GM12878 (cell line): ENCODE measurements around the gene GRIP2. TPM values are rescaled to one million over a fixed set of nuclear protein-coding genes. Genes with fewer than 3 reads are reported as not detected.

Experiments
- ATAC-seq: fragments of 200-7000 bp; cut with Tn5 transposase; 3 replicates; pipeline ENCODE4 v1.9.1; 2020; ENCODE audit warnings: mild to moderate bottlenecking, moderate library complexity
- BruUV-seq: library from RNA; stranded (reverse); fragments of 400-500 nt; replicated peaks from 2 replicates; lab custom pipeline; 2021; lab: Mats Ljungman, UMichigan
- CTCF ChIA-PET: fragments of 300-600 bp; sonication (Branson Sonifier 250); formaldehyde crosslinking; extraction: SDS; loops from one replicate; lab custom pipeline; 2021; ENCODE audit warnings: inconsistent platforms; lab: Yijun Ruan, JAX
- POLR2A ChIA-PET: fragments of 350-600 bp; formaldehyde crosslinking; extraction: SDS; loops from one replicate; lab custom pipeline; 2021; ENCODE audit warnings: inconsistent platforms; lab: Charles Lee
- RAD21 ChIA-PET: fragments of 300-600 bp; sonication (Branson Sonifier 250); formaldehyde crosslinking; loops from one replicate; lab custom pipeline; 2023; ENCODE audit warnings: antibody characterized with exemption; ENCODE audit not compliant: unreplicated experiment; lab: Charles Lee
- SMC1A ChIA-PET: fragments of 300-600 bp; sonication (Branson Sonifier 250); formaldehyde crosslinking; loops from one replicate; lab custom pipeline; 2023; ENCODE audit not compliant: unreplicated experiment, uncharacterized antibody; lab: Charles Lee
- DNase-seq: peaks from one replicate; pipeline ENCODE4 v3.0.0-alpha.2; 2011; ENCODE audit warnings: low read depth, low spot score
- FAIRE-seq: peaks from 3 replicates; lab custom pipeline; 2011; peaks lifted over from hg19 to GRCh38; lab: Jason Lieb, UNC
- H2AFZ ChIP-seq: 2 replicates; pipeline ENCODE4 v1.6.0; 2011; ENCODE audit warnings: low read depth, low read length, control low read depth; ENCODE audit not compliant: control insufficient read depth
- H3K27ac ChIP-seq: 2 replicates; pipeline ENCODE4 v1.5.1; 2011; ENCODE audit warnings: control low read depth; ENCODE audit not compliant: control insufficient read depth, insufficient read depth
- H3K27me3 ChIP-seq, 2 experiments: replicated peaks in 1 of 2; 2 replicates each; pipeline versions ENCODE4 v1.6.0 to v1.6.1; 2011; ENCODE audit warnings: low read length in 1 of 2; ENCODE audit not compliant: control insufficient read depth in 2 of 2, insufficient read depth in 2 of 2
- H3K36me3 ChIP-seq, 2 experiments: 2 replicates each; pipeline ENCODE4 v1.5.1; 2011; ENCODE audit warnings: low read length in 1 of 2; ENCODE audit not compliant: control insufficient read depth in 2 of 2, insufficient read depth in 2 of 2
- H3K4me1 ChIP-seq: 2 replicates; pipeline ENCODE4 v1.6.1; 2011; ENCODE audit warnings: mild to moderate bottlenecking, low read length, moderate library complexity, mixed read lengths; ENCODE audit not compliant: control insufficient read depth, insufficient read depth
- H3K4me2 ChIP-seq: 2 replicates; pipeline ENCODE4 v1.6.0; 2011; ENCODE audit warnings: control low read depth; ENCODE audit not compliant: control insufficient read depth, insufficient read depth
- H3K4me3 ChIP-seq: fragments of 200-600 bp; sonication (generic); 2 replicates; pipeline ENCODE4 v1.5.1; 2016
- H3K79me2 ChIP-seq: 2 replicates; pipeline ENCODE4 v1.6.0; 2011; ENCODE audit warnings: low read length; ENCODE audit not compliant: control insufficient read depth, insufficient read depth
- H3K9ac ChIP-seq: 2 replicates; pipeline ENCODE4 v1.8.0; 2011; ENCODE audit warnings: low read length, control low read depth, mixed read lengths; ENCODE audit not compliant: control insufficient read depth, insufficient read depth
- H3K9me3 ChIP-seq: replicated peaks from 3 replicates; pipeline ENCODE4 v1.5.1; 2011; ENCODE audit warnings: mild to moderate bottlenecking, low read length; ENCODE audit not compliant: control insufficient read depth, insufficient read depth
- H4K20me1 ChIP-seq: 2 replicates; pipeline ENCODE4 v1.6.0; 2011; ENCODE audit not compliant: control insufficient read depth, insufficient read depth
- CEBPB ChIP-seq, 2 experiments: fragments of 150-350 bp in 1 of 2; IDR thresholded peaks; 2 replicates each; pipeline ENCODE4 v1.6.1; 2012 to 2014; ENCODE audit warnings: low read depth in 2 of 2, low read length in 2 of 2, borderline replicate concordance in 1 of 2, inconsistent platforms in 1 of 2
- EP300 ChIP-seq, 2 experiments: fragments of 150-350 bp in 1 of 2; IDR thresholded peaks; 2 replicates each; pipeline ENCODE4 v1.6.1; 2011 to 2012; ENCODE audit warnings: low read depth in 2 of 2, low read length in 2 of 2, borderline replicate concordance in 1 of 2, improper control_type of control experiment in 1 of 2, inconsistent platforms in 1 of 2; ENCODE audit not compliant: control insufficient read depth in 1 of 2
- RAD51 ChIP-seq: fragments of 450-650 bp; IDR thresholded peaks from 2 replicates; pipeline ENCODE4 v1.6.1; 2016; ENCODE audit warnings: moderate library complexity, mild to moderate bottlenecking, inconsistent platforms
- ZNF207 ChIP-seq: fragments of 450-650 bp; IDR thresholded peaks from 2 replicates; pipeline ENCODE4 v1.6.1; 2014; ENCODE audit warnings: antibody characterized with exemption, mild to moderate bottlenecking, borderline replicate concordance
- WGBS: methylation state at CpG from one replicate; pipeline ENCODE4 v1.1.6; 2016; ENCODE audit warnings: low lambda C conversion rate; ENCODE audit not compliant: insufficient replicate concordance, insufficient coverage; ENCODE audit errors: missing lambda C conversion rate; 5-methylcytosine and 5-hydroxymethylcytosine counted together
- in situ Hi-C: fragments of 300-500 bp; cut with MboI; formaldehyde crosslinking; loops from 9 replicates; pipeline ENCODE4 v1.14.3; 2018; ENCODE audit warnings: mixed read lengths
- intact Hi-C: fragments of 100-400 bp; cut with micrococcal nuclease; formaldehyde crosslinking; loops from one replicate; pipeline ENCODE4 v1.14.2; 2022; ENCODE audit not compliant: unreplicated experiment
- polyA plus RNA-seq, 11 experiments: library from polyadenylated mRNA; depleted of rRNA in 4 of 11; unstranded in 6 of 11; stranded (reverse) in 5 of 11; fragments of >200 nt; fragmentation: Nextera tagmentation in 4 of 11; fragmentation: Illumina TruSeq in 1 of 11; extraction: Ambion mirVana in 4 of 11; extraction: Trizol in 1 of 11; gene quantifications; 1 replicate in 1 of 11; 2 replicates in 10 of 11; pipeline versions ENCODE4 v1.2.1 to v1.2.3, GENCODE V29; 2011 to 2016; ENCODE audit warnings: inconsistent platforms in 2 of 11, missing spikeins in 2 of 11, low read depth in 1 of 11
- total RNA-seq, 4 experiments: library from RNA; depleted of rRNA in 3 of 4; stranded (reverse); fragments of >200 nt in 3 of 4; fragmentation: Illumina TruSeq in 1 of 4; extraction: Trizol in 1 of 4; gene quantifications; 2 replicates each; pipeline versions ENCODE4 v1.2.1 to v1.2.3, GENCODE V29; 2013 to 2021
- TF ChIP-seq, protein P1 (sequence below): IDR thresholded peaks from 2 replicates; pipeline ENCODE4 v1.6.1; 2012; ENCODE audit warnings: mild to moderate bottlenecking, low read depth, low read length

GRIP2 gene
- total and polyA plus RNA-seq, 10 of the 15 experiments (the other 5 are each of a cell fraction or from before 2014, with no cell fraction given): not detected

GRCh38 chr3:14524311-14524711 lies 15.8 kb downstream of the GRIP2 start:
- peak; percentile 38; the same call in 2 of the 3 replicates for ATAC-seq
- SMC1A ChIA-PET: interaction anchor here (1.4 kb wide), 1 partner anchor 397 kb away, joined by 3 read pairs; no protein-coding TSS in a partner anchor
- no peak for FAIRE-seq
- no peaks in the 10 kb centered on the region for H3K4me1 ChIP-seq
- TF ChIP-seq, protein P1, sequence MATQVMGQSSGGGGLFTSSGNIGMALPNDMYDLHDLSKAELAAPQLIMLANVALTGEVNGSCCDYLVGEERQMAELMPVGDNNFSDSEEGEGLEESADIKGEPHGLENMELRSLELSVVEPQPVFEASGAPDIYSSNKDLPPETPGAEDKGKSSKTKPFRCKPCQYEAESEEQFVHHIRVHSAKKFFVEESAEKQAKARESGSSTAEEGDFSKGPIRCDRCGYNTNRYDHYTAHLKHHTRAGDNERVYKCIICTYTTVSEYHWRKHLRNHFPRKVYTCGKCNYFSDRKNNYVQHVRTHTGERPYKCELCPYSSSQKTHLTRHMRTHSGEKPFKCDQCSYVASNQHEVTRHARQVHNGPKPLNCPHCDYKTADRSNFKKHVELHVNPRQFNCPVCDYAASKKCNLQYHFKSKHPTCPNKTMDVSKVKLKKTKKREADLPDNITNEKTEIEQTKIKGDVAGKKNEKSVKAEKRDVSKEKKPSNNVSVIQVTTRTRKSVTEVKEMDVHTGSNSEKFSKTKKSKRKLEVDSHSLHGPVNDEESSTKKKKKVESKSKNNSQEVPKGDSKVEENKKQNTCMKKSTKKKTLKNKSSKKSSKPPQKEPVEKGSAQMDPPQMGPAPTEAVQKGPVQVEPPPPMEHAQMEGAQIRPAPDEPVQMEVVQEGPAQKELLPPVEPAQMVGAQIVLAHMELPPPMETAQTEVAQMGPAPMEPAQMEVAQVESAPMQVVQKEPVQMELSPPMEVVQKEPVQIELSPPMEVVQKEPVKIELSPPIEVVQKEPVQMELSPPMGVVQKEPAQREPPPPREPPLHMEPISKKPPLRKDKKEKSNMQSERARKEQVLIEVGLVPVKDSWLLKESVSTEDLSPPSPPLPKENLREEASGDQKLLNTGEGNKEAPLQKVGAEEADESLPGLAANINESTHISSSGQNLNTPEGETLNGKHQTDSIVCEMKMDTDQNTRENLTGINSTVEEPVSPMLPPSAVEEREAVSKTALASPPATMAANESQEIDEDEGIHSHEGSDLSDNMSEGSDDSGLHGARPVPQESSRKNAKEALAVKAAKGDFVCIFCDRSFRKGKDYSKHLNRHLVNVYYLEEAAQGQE: no peak
- TF ChIP-seq EP300 (IDR thresholded peaks at IDR 0.05; ENCODE audit: borderline replicate concordance in 1 of 2, control insufficient read depth in 1 of 2, low read depth in 2 of 2, low read length in 2 of 2): no peak
- TF ChIP-seq CEBPB (IDR thresholded peaks at IDR 0.05; ENCODE audit: borderline replicate concordance in 1 of 2, low read depth in 2 of 2, low read length in 2 of 2): no peak
- TF ChIP-seq ZNF207: no peak
- TF ChIP-seq RAD51: no peak
- H3K4me3 ChIP-seq: no peak overlapping the region
- BruUV-seq: no TSS peak
- H3K79me2 ChIP-seq: no peaks in the 10 kb centered on the region
- H3K9ac ChIP-seq: no peak overlapping the region
- RAD21 ChIA-PET: no interaction called here
- in situ Hi-C loops: no loop called here
- DNase-seq: no peak
- H3K9me3 ChIP-seq: no peaks in the 10 kb centered on the region
- CTCF ChIA-PET: no interaction called here
- no peak overlapping the region for H2AFZ ChIP-seq
- no peaks in the 10 kb centered on the region for H3K36me3 ChIP-seq
- no peak overlapping the region for H3K27ac ChIP-seq
- peaks cover 0 to 2% of the 10 kb centered on the region in 2 experiments; a peak in 2 of 4 replicates for H3K27me3 ChIP-seq
- H4K20me1 ChIP-seq: no peaks in the 10 kb centered on the region
- 53% methylated on average over 14 of the region's 14 CpGs for WGBS
- H3K4me2 ChIP-seq: no peak overlapping the region
- POLR2A ChIA-PET: no interaction called here
- intact Hi-C loops: no loop called here
